HG03520 (cell line): ENCODE data around the gene CAMTA1.

Experiments
- ATAC-seq: cut with Tn5 transposase; IDR thresholded peaks from one replicate; pipeline ENCODE4 v1.9.1; 2021; ENCODE audit warnings: mild to moderate bottlenecking, moderate library complexity; ENCODE audit not compliant: unreplicated experiment

CAMTA1 gene

GRCh38 chr1:7247158-7247557, 461.9 kb downstream of the CAMTA1 start:
- ATAC-seq: no peak

DNA sequence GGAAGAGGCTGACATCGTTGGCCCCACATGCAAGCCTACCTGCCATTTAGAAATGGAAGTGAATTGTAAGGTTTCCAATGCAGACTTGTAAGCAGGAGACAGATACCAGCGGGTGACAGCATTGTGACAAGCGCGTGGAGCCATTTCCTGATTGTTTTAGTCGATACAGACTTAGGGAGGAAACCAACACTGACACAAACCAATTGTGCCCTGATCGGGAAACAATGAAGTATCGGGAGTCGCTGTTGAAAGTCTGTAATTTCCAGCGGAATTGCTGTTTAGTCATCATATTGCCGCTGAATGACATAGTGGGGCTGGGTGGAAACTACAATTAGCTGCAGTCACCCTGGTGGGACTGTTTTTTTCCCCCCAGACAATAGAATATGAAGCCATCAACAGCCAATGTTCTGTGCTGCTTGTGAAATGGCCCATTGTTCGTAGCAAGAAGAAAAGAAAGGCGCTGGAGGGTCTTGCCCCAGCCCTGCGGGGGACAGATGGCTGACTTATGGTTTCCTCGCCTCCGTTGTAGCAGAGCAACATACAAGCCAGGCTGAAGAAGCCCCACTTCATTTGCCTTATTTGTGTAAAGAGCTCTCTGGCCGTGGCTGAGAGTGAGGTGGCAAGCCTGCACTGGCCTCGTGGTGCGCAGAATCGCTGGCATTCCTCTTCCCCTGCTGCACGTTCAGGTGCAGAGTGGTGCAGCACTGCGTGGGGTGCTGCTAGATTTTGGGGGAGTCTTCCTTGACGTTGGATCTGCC, 462.7 kb downstream of the CAMTA1 start:
- no peak for ATAC-seq

DNA sequence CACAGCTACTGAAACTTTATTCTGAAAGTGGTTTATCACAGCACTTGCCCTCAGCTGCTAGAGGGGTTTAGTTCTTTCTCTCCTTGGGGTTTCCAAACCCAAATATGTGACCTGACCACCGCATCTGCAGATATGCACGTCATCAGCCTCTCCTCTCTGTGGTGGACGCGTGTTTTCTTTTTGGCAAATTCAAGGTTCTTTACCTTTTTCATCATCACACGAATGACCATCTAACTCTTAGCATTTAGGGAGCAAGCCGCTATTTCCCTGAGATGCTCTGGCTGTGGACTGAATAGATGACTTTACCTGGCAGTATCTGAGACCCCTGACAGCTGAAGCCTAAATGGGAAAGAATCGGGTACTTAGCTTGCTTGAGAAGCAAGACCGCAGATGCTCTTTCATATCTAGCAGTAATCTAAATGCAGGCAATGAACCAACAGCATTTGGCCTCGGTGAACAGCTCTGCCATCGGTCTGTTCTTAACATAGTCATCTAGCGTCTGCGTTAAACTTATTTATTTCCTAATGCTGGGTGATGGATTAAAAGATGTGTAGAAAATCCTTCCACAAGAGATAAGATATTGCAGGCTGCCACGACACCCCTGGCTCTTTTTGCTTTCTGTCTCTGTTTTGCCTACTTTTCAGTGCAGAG, 463.4 kb downstream of the CAMTA1 start:
- no peak for ATAC-seq

- ATAC-seq: no peak
Observed at GRCh38 chr1:7249516-7249915, 464.3 kb downstream of the CAMTA1 start.

DNA sequence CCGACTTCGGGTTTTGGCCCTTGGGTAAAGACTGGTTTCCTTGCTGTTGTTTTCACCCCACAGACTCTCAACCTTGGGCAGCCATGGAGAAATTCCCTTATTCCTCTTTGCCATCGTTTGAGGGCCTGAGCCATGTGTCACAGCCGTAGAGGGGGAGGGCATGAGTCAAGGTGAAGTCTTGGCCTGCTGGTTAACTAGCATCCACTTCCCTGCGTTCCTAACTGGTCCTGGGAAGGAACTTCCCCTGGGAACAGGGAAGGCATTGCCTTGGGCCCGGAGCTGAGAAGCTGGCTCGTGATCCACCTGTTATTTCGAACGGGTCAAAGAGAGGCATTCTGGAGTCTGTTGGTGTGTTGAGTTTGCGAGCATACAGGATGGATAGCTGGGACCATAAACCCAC, 464.9 kb downstream of the CAMTA1 start:
- ATAC-seq: no peak

GRCh38 chr1:7250597-7251453, 465.6 kb downstream of the CAMTA1 start:
- ATAC-seq: no peak

DNA sequence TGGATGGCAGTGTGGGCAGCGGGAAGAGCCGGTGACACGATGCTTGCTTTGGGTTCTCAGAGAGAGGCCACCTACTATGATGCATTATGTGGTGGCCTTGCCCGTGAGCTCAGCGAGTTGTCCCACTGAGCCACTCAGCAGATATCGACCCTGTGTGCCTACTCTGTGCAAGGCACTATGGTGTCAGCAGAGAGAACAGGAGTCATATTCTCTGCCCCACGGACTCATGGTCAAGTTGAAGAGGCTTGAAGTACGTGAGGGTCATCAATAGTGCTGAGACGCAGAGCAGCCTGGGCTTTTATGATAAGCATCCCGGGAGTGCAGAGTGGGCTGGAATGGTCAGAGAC, 466.2 kb downstream of the CAMTA1 start:
- ATAC-seq: no peak

DNA sequence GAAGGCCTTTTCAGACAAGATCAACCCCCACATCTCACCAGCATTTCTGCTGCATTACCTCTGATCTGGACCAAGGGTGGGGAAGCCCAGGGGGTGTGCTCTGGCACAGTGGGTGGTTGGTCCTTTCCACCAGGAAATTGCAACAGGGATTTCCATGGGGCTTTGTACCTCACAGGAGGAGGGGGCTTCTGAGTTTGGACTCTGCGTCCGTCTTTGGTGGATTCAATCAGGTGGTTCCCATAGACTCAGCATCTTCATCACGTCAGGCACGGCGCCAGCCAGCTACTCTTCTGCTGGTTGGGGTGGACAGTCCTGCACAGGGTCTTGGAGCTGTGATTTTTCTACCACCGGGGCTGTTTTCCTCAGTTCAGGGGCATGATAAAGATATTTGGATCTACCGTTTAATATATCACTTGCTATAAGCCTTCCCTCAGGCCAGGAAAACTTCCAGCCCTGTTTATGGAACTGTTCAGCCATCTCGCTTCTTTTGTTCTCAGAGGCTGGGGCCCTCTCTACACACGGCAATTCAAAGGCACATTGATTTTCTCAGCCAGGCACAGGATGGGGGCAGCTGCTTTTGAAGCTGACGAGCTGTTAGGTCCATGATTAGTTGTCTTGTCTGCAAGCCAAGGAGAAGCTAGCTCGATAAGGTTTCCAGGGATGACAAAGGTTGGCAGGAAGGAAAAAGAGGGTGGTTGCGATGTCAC, 467.3 kb downstream of the CAMTA1 start:
- no peak for ATAC-seq

- no peak for ATAC-seq
Observed at GRCh38 chr1:7253118-7253480, 467.8 kb downstream of the CAMTA1 start.

DNA sequence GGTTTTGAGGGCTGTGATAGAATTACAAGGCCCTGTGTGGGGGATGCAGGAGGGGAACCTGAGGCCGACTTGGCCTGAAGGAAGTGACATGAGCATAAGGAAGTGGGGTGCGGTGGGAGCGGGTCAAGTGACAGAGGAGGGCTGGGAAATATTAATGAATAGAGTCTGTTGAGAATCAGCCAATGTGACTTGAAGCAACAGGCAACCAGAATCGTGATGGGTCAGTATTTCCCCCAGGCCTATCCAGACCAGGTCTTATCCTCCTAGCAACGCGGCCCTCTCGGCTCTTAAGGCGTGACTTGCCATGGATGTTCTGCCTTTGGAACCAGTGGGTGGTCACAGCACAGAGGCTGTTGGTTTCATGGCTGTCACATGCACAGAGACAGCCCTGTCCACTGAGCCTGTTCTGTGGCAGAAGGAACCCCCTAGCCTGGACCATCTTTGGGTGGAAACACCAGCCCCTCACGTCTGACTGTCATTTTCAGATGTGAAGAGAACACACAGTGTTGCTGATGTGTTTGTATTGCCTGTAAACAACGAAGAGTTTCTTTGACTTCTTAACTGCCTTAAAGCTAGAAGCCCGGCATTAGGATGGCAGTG, 468.8 kb downstream of the CAMTA1 start:
- ATAC-seq: no peak

DNA sequence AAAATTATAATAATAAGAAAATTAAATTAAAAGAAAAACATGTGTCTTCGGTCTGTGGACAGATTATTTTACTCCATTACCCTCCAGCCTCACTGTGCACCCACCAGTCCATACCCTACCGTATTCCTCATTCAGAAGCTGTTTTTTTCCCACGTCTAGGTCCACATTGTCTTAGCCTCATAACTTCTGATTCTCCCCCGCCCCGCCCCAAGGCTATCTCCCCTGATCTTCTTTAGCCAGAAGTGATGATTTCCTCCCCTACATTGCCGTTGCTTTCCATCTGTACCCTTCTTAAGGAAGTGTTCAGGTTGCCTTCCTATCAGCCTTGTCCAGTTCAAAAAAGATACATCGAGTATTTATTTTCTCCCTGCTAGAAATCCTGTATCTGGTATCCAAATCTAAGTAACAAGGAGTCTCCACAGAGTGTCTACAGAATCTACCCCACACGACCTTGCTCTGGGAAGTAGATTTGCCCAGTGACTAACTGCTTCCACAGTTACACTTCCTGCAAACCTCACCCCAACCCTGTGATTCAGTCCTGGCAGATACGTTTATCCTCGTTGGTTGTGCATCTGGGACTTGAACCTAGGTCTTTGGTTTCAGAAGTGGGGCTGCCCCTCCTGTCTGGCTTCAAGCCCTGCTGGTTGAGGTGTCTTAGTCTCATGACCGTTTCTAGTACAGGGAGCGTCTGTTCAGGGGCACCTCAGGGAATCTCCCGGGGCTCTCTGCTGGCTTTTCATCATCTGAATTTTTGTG, 470.2 kb downstream of the CAMTA1 start:
- ATAC-seq: no peak

- ATAC-seq: no peak
Observed at GRCh38 chr1:7256526-7256925, 471.3 kb downstream of the CAMTA1 start.

GRCh38 chr1:7257225-7257624, 472.0 kb downstream of the CAMTA1 start:
- no peak for ATAC-seq

- no peak for ATAC-seq
Observed at GRCh38 chr1:7258589-7259135, 473.4 kb downstream of the CAMTA1 start.

- ATAC-seq: no peak
Observed at GRCh38 chr1:7259955-7260354, 474.7 kb downstream of the CAMTA1 start.

- ATAC-seq: no peak
Observed at GRCh38 chr1:7261490-7261889, 476.2 kb downstream of the CAMTA1 start.

GRCh38 chr1:7262611-7263010, 477.4 kb downstream of the CAMTA1 start:
- ATAC-seq: no peak

- no peak for ATAC-seq
Observed at GRCh38 chr1:7263021-7263960, 478.0 kb downstream of the CAMTA1 start.

DNA sequence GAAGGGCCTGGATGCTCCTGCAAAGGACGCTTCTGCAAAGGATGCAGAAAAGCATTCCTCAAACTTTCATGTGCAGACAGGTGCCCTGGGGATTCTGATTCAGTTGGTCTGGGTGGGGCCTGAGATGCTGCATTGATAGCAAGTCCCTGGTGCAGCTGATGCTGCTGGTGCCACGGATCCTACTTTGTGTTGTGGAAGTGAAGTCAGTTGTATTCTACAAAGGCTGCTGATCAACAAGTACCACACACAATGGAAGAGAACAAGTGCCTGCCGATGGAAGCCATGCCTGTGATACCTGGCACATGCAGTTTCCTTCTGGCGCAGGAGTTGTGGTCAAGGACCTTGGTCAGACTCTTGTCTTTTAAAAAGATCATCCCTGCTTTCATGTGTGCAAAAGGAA, 478.8 kb downstream of the CAMTA1 start:
- no peak for ATAC-seq
